GM12872 (cell line): Measurements from ENCODE around the gene EFCAB13.

ENCODE experiments used
- CTCF ChIP-seq: IDR thresholded peaks from 3 replicates; pipeline ENCODE4 v1.5.1; 2011; ENCODE audit warnings: low read depth, mild to moderate bottlenecking, low read length, moderate library complexity; ENCODE audit not compliant: insufficient read depth

Gene EFCAB13

DNA sequence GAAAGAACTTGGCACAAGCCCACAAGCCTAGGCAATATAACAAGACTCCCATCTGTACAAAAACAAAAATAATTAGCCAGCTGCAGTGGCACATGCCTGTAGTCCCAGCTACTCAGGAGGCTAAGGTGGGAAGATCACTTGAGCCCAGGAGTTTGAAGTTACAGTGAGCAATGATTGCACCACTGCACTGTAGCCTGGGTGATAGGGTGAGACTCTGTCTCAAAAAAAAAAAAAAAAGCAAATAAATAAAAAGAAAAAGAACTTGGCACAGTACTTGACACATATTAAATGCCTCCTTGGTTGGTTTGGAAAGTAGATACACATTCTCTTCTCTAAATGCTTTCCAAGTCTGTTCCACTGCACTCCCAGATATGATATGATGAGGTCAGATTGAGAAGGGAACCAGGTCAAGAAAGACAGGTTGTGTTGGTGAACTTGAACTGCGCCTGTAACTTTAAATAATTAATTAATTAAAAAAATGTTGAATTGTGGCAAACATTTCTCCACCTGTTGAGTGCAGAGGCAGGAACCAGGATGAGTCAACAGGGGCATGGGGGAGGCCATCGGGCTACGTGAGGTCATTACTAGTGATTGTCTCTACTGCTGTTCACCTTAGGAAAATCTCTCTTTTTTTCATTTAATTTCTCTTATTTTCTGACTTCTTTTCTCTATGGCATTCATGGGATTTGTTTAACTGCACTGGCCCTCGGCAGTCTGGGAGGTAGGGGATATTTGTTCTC, 25.9 kb upstream of the EFCAB13 start:
- no peak for TF ChIP-seq CTCF

DNA sequence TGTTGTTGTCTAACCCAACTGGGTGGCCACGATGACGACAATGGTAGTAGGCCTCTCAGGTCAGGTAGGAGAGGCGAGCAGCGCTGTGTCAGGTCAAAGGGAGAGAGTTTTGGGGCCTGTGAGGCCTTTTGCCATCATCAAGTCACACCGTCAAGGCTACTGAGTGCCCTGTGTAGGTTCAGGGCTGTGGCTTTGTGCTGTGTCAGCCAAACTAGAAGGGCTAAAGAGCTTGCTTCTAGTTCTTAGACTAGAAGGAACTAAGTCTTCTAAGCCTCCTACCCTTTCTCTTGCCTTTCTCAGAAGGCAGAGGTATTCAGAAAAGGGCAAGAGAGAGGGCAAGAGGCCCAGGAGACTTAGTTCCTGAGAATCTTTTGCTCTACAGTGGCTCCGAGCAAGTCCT, 25.0 kb upstream of the EFCAB13 start:
- TF ChIP-seq CTCF = no peak

DNA sequence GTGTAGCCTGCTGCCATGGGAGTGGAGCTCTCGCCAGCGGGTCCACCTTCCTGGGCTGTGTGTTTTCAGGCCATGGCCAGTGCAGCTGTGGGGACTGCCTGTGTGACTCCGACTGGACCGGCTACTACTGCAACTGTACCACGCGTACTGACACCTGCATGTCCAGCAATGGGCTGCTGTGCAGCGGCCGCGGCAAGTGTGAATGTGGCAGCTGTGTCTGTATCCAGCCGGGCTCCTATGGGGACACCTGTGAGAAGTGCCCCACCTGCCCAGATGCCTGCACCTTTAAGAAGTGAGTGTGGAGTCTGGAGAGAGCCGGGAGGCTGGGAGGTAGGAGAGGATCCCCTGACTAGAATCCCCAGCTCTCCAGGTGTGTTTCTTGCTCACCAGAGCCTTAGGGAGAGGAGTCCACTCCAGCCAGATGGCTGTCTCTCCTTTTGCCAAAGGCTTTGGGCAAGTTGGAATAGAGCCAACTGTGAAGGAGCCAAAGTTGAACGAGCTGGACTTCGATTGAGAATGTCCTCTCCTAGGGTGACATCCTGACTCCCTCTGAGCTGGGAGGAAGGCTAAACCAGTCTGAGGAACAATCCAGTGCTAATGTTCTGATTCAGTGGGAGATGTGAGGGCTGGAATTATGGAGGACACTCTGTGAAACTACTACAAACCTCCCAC, 24.4 kb upstream of the EFCAB13 start:
- no peak for TF ChIP-seq CTCF

DNA sequence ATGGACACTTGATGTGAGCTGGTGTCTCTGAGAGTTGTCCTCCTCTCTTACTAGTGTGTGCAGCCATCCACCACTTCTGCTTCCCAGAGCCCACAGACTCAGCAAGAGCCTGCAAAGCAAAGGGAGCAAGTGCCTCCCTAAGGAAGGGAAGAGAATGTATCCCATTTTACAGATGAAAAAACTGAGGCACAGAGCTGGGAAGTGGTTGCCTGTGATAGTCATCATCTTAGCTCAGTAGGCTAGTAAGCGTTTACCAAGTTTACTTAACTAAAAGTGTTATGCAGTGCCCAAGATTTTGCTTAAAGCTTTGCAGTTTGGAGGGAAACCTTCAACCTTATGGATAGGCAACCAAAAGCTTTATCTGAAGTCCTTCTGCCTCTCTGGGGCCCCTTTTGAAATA, 23.0 kb upstream of the EFCAB13 start:
- TF ChIP-seq CTCF = no peak

DNA sequence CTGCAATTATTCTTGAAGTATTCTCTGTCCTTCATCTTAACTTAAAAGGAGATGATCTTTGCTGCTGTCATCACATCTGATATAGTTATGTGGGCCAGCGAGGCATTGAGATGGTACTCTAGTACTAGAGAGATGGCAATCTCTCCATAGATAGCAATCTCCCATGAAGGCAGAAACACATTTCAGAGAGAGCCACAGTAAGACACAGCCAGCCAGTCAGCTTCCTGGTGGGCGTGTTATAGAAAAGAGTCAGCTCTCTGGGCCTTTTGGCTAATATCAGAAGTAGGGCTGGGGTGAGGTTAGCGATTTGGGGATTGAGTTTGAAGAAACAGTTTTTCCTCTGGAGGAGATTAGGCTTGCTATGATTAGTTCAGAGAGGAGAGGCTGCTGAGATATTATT, 22.6 kb upstream of the EFCAB13 start:
- no peak for TF ChIP-seq CTCF

DNA sequence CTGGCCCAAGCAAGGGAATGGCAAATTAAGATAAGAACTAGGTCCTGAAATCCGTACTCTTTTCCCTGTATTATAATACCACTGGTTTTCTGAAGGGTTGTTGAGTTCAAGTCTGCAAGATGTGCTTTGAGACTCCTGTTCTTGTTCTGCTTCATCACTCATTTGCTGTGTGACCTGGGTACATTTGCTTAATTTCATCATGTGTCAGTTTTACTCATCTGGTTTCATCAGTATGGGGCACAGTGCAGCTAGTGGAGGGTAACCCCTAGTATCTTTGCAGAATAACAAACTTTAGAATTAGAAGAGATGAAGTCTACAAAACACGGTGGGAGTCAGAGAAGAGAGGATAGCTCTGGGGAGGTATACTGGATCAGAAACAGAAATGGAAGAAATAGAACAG, 21.9 kb upstream of the EFCAB13 start:
- TF ChIP-seq CTCF = no peak

- TF ChIP-seq CTCF = no peak
Observed at GRCh38 chr17:47304186-47304585, 19.6 kb upstream of the EFCAB13 start.
